DMS153 treated with DMSO at 0.1 percent for 48 hours (cell line): ENCODE results near the gene KITLG.
A peak's percentile ranks its signal among the peaks of the same experiment; 100 is the strongest.
"Not testable (repeated sequence)": the region's sequence is repeated elsewhere in the genome, so short reads cannot be mapped to it uniquely, and the experiment has no call there.

Source experiments
- DNase-seq: peaks from one replicate; lab custom pipeline; 2025; ENCODE audit not compliant: unreplicated experiment; lab: John Stamatoyannopoulos, UW

Gene KITLG

DNA sequence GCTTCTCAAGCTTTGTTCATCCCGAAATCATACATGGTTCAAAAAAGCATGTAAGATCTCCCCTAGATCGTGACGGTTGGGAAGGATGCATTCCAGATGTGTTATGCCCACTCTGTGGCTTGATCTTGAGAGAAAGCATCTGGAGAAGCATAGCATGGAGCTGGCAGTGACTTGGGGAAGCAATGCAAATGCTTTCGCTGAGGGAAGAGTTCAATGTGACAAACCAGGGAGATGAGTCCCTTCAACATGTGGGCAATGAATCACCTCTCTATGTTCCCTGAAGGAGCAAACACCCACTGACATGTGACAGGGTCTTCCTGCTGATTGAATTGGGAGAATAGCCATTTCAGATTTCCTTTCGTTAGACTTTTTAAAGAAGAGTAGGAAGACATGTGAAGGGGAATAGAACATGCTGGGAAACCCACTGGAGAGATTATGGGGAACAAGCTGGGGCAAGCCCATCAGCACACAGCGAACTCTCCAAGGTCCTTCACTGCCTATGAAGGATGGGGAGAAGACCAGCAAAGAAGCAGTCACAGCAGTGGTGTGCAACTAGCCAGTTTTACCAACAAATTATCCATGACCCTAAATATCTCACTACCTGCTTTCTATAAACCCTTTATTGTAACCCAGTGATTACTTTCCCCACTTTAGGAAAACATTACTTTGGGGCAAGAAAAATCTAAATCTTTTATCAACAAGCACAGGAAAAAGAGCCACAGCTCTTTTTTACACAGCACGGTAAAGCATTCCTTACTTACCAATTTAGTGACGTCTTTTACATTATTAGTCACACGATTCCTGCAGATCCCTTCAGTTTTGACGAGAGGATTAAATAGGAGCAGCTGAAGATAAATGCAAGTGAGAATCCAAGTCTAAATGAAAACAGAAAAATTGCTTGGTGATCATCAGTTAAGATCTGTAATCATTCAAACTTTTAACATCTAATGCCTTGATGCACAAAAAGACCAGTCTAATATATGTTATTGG is 35.0 kb downstream of the KITLG start:
- no peak for DNase-seq

GRCh38 chr12:88539893-88540292 is 40.4 kb downstream of the KITLG start:
- DNase-seq, result no peak

DNA sequence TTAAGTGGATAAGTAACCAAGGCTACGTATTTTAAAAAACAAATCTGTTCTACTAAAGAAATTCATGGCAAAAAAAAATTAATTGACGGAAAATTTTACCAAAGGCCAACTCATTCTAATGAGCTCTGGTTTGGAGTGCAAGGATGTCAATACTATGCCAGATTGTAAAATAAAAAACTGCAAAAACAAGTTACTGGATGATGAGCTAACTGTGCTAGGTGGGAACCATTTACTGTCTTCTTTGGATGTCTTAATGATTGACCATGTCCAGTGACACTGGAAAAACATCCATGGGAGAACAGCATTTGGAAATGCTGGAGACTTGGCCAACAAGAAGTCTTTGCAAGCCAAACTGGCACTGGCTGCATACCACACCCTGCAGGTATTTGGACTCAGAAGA is 41.6 kb downstream of the KITLG start:
- DNase-seq, result no peak

DNA sequence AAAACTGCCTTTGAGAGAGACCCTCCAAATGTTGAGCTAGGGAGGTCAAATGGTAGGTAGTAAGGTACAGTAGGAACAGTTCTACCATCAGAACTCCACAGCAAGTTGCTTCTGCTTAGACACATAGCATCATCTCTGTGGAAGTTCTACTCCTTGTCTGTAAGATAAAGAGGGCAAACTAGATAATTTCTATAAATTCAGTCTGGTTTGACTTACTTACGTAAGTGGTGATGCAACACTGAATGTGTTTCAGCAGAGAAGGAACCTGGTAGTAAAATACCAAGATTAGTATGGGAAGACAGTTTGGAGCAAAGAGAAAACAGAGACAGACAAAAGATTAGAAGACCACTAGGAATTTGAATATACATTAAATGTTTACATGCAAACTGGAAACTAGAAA is 42.0 kb downstream of the KITLG start:
- no peak for DNase-seq

GRCh38 chr12:88530868-88531267 is 49.4 kb downstream of the KITLG start:
- DNase-seq, result no peak

GRCh38 chr12:88529531-88530488 is 50.5 kb downstream of the KITLG start:
- DNase-seq, result peak; percentile 16

GRCh38 chr12:88522961-88523360 is 57.3 kb downstream of the KITLG start:
- no peak for DNase-seq

DNA sequence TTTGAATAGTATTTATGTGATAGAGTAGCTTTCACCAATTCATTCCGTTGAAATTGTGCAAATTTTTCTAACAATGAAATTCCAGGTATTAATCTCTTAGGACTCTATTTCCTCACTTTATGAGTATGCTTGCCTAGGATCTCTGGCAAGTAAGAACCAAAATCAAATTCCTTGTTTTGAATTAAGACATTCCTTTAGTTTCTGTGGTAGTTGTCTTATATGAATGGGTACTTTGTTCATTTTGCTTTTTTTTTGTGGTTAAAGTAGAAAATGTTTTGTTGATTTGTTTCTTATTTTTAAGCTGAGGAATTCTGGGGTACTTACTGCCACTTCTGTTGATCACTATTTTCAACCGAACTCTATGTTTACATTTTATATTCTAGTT is 59.8 kb downstream of the KITLG start:
- no peak for DNase-seq

DNA sequence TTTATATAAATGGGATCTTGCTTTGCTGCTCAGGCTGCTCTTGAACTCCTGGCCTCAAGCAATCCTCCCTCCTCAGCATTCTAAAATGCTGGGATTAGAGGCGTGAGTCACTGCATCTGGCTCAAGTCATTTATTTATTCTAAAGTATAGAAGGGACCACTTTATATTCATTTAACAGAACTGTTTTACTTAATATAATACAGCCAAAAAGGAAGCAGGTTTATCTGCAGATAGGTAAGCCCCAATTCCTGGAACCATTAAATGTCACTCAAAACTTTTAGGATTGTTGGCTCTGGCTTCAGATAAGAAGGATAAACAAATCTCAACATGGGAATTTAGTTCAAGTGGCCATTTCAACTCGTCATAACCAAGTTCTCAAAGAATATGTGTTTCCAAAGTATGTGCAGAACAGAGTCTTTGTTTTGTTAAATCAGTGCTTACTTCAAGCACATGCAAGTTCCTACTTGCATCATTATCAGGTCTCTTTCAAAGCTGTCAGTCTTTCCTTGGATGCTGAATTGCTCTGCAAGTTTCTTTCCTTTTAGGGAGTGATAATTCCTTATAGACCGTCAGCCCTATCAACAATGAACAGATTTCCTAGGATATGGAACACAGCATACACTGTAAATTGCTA is 60.4 kb downstream of the KITLG start:
- no peak for DNase-seq

- no peak for DNase-seq
Observed at GRCh38 chr12:88518863-88519403, 61.3 kb downstream of the KITLG start.

- no peak for DNase-seq
Observed at GRCh38 chr12:88516811-88517210, 63.5 kb downstream of the KITLG start.

GRCh38 chr12:88510843-88511242 is 69.4 kb downstream of the KITLG start:
- DNase-seq, result no peak

- no peak for DNase-seq
Observed at GRCh38 chr12:88509851-88510250, 70.4 kb downstream of the KITLG start.

DNA sequence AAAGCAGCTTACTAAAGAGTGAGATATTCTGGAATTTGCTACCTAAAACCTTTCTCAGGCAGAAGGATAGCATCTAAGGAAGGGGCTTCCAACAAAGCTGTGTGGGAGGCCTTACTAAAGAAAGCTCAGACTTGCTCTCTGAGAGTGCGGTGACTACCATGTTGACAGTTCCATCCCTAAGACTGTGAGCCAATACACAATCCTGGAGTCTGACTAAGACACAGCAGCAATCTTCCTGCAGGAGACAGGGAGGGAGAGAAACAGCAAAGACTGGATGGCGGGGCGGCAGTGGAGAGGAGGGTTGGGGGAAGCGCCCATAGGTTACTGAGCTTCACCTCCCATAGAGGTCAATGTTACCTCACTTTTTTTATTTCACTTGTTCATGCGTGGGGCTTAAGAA is 70.9 kb downstream of the KITLG start:
- no peak for DNase-seq

DNA sequence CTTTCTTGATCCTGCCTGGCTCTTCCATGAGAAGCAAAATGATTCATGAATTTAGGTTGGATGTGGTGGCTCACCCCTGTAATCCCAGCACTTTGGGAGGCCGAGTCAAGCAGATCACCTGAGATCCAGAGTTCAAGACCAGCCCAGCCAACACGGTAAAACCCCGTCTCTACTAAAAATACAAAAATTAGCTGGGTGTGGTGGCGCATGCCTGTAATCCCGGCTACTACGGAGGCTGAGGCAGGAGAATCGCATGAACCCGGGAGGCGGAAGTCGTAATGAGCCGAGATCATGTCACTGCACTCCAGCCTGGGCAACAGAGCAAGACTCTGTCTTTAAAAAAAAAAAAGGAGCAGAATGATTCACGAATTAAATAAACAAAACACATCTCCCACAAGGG is 72.4 kb downstream of the KITLG start:
- not testable (repeated sequence) for DNase-seq

DNA sequence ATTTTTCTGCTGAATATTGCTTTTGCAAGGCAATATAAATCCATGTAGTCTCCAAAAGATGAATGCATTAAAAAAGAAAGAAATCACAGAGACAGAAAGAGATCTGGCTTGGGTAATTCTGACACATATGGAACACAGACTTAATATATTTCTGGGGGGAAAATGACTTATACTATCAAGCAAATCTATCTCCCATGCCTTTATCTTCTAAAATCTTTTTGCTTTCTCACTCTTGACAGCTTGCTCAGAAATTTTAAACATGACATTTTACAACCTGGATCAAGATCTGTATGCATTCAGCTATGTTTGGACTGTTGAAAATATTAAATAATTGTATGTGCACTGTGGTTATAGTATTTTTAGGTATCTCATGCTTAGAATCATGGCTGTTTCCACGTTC is 73.0 kb downstream of the KITLG start:
- DNase-seq, result no peak

DNA sequence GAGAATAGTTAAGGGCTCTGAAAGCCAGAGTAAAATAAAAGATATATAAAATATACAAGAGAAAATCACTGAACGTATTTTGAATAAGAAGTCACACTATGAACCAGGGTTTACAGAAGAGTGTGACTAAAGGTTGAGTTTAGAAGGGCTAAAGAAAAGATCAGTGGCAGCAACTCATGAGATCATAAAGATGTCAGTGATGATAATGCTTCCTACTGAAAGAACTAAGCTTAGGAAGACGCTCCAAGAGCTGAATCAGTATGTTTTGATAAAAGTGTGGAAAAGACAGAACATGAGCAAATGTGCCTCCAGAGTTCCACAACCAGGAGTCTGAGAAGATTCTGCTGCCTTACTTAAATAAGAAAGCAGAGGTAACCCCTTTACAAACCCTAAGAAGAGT is 74.6 kb downstream of the KITLG start:
- no peak for DNase-seq

- no peak for DNase-seq
Observed at GRCh38 chr12:88503281-88503703, 77.0 kb downstream of the KITLG start.

GRCh38 chr12:88501972-88502938 is 78.0 kb downstream of the KITLG start:
- no peak for DNase-seq

GRCh38 chr12:88496891-88497371 is 83.3 kb downstream of the KITLG start:
- no peak for DNase-seq
